ENCODE results near the gene AKAP13.

DNA sequence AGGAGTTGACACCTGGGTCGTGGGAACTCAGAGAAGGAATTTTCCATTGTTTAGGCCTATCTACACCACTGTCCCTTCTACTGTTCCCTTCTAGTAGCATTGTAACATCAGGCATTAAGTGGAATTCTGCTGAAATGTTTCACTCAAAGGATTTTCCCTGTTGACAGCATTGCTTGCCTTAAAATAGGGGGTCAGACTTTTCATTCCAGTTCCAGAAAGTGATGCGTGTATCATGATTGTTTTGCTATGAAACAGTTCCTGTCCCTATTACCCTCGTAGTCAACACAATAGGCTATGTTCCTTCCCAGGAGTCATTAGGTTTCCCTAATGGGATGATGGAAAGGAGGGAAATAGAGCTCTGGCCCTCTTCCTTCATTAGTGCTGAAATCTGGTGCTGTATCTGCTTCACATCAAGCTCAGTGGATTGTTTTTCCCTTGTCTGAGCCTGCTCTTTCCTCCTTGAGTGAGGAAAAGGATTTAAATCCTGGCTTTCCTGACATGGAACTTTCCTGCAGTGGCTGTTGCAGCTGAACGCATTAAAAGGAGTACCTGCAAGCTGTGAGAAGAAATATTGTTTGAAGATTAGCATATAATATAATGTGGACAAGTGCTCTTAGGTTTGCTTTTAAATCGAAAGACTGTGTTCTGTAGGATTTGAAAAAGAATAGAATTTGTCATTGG lies 218.5 kb downstream of the AKAP13 start:
- TF ChIP-seq, protein P1, sequence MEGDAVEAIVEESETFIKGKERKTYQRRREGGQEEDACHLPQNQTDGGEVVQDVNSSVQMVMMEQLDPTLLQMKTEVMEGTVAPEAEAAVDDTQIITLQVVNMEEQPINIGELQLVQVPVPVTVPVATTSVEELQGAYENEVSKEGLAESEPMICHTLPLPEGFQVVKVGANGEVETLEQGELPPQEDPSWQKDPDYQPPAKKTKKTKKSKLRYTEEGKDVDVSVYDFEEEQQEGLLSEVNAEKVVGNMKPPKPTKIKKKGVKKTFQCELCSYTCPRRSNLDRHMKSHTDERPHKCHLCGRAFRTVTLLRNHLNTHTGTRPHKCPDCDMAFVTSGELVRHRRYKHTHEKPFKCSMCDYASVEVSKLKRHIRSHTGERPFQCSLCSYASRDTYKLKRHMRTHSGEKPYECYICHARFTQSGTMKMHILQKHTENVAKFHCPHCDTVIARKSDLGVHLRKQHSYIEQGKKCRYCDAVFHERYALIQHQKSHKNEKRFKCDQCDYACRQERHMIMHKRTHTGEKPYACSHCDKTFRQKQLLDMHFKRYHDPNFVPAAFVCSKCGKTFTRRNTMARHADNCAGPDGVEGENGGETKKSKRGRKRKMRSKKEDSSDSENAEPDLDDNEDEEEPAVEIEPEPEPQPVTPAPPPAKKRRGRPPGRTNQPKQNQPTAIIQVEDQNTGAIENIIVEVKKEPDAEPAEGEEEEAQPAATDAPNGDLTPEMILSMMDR (IDR thresholded peaks at IDR 0.05): no peak
- no peak for TF ChIP-seq ZFX (IDR thresholded peaks at IDR 0.05; ENCODE audit: borderline replicate concordance)

Measured in 22Rv1 (cell line).